ENCODE data around the gene ZFHX2. TPM values are rescaled to one million over a fixed set of nuclear protein-coding genes. Genes with fewer than 3 reads are reported as not detected.

ZFHX2 gene
- total RNA-seq, 2 experiments from 2014 or later: 0.97 to 1.3 TPM

GRCh38 chr14:23494223-23494622 lies 57.3 kb downstream of the ZFHX2 start:
- ChIA-PET POLR2A (no interaction called here), CTCF (no interaction called here)

DNA sequence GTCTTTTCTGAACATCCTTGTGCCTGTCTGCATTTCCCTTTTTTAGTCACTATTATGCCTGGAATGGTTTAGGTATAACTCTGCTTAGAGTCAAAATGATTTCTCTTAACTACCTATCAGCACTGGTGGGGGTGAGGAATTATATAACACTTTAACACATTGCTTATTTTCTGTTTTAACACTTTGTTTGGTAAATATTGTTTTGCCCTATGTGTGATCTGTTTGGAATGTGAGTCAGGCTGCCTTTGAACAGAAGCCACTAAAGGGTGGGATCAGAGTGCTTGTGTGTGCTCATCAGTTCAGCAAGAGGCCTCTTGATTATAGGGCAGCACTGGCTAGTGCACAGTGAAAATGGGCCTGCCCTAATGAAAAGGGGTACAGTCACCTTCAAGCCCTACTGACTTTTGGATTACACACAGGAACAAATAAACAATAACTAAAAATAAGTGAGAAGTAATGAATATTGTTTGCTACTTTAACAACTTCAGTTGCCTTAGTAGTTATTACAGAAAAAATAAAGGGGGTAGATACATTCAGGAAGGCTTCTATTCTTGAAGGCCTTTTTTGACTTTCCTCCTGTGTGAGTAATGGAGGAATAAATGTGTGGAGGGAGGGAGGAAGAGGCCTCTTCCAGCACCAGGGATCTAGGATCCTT lies 58.8 kb downstream of the ZFHX2 start:
- CTCF ChIA-PET: no interaction called here
- POLR2A ChIA-PET: interaction anchor here (0.6 kb wide), 1 partner anchor 25 kb away, joined by 7 read pairs; no protein-coding TSS in a partner anchor

GRCh38 chr14:23487216-23487615 lies 64.3 kb downstream of the ZFHX2 start:
- CTCF ChIA-PET: interaction anchor here (0.6 kb wide), 1 partner anchor 17 kb away, joined by 3 read pairs; no protein-coding TSS in a partner anchor
- POLR2A ChIA-PET: no interaction called here

DNA sequence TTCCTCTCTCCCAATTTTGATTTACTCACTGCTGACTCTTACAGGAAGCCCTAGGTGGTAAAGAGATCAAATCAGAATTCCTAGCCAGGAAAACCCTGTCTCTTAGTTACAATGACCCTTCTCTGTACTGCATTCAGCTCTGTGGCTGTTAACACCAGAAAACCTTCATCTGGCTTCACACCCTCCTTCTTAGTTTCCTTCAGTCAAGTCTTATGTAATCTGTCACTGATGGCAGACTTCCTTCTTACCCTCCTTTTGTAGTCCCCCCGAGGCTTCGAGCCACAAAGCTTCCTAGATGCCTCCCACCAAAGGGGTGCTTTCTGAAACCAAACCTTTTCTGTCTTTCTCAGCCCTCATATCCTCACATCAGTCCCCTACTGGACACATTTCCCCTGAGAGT lies 65.5 kb downstream of the ZFHX2 start:
- ChIA-PET CTCF (interaction anchor here (1.1 kb wide), 1 partner anchor 56 kb away, joined by 3 read pairs; no protein-coding TSS in a partner anchor), POLR2A (no interaction called here)

GRCh38 chr14:23485326-23485725 lies 66.2 kb downstream of the ZFHX2 start:
- ChIA-PET POLR2A (no interaction called here), CTCF (interaction anchor here (1.1 kb wide), 1 partner anchor 56 kb away, joined by 3 read pairs; no protein-coding TSS in a partner anchor)

DNA sequence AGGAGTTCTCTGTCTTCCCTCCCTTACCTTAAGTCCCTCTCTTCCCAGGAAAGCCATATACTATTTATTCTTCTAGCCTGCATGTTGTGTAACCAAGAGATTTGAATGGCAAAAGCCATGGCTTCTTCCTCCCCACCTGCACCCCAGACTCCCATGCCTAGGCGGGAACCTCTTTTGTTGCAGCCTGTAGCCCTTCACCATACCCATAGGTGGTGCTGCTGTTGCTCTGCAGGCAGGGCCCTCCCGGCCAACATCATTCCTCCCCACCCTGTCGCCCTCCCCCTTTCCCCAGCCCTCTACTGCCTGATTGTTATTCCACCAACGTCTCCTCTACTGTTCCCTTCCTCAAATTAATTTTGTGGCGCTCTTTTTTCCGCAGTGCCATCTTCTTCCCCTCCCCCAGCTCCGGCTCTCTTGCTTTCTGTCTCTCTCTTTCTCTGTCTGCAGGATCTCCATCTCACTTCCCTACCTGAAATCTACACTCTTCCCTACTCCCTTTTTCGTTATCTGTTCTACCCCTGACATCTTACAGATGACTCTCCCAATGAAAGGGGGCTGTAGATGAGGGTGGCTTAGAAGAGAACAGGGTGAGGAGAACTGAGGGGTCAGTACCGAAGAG lies 68.2 kb downstream of the ZFHX2 start:
- POLR2A ChIA-PET: no interaction called here
- CTCF ChIA-PET: interaction anchor here (1.1 to 1.4 kb wide), 2 partner anchors 77 to 78 kb away, joined by 4 read pairs; no protein-coding TSS in a partner anchor

DNA sequence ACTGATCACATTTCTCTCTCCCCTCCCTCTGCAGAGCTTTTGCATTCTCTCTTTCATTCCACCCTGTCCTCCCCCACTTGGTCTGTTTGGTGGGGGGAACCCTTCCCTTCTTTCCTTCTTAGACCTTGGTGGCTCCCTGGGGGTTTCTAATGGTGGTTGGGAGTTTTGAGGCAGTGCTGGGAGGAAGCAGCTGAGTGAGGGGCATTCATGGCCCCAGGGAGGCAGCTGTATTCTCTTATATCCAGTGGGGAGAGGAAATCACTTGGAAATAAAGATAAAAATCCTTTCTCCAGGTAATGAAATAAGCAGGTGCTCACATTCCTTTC lies 68.8 kb downstream of the ZFHX2 start:
- ChIA-PET CTCF (interaction anchor here (1.1 kb wide), 1 partner anchor 77 kb away, joined by 4 read pairs; no protein-coding TSS in a partner anchor), POLR2A (no interaction called here)

- ChIA-PET CTCF (interaction anchor here (1.1 kb wide), 1 partner anchor 78 kb away, joined by 4 read pairs; no protein-coding TSS in a partner anchor), POLR2A (no interaction called here)
These were observed 69.4 kb downstream of the ZFHX2 start for GRCh38 chr14:23481979-23482822.

GRCh38 chr14:23481362-23481970 lies 70.1 kb downstream of the ZFHX2 start:
- ChIA-PET CTCF (interaction anchor here (0.7 kb wide), 1 partner anchor 60 kb away, joined by 4 read pairs; no protein-coding TSS in a partner anchor), POLR2A (no interaction called here)

- ChIA-PET POLR2A (interaction anchor here (0.8 kb wide), 1 partner anchor 83 kb away, joined by 6 read pairs; no protein-coding TSS in a partner anchor), CTCF (interaction anchor here (0.6 to 3.2 kb wide), 15 partner anchors 12 to 331 kb away, joined by 3 to 25 read pairs (median 3); partner anchors contain the start of gene AP1G2)
These were observed 73.3 kb downstream of the ZFHX2 start for GRCh38 chr14:23478109-23478759.

DNA sequence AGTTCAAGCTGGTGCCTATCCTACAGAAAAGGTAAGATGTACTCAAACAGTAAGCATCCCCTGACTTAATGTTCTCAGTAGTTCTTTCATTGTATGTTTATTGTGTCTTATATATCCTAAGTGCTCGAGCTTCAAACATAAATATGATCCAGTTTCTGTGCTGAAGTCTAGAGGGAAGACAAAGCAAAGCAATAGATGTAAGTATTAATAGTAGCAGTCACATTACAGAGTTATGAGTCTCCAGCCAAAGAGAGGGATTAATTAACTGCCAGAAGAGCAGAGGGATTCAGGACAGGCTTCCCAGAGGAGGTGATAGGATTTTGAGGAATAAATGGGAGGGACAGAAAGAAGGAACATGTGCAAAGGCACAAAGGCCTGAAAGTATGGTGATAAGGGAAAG lies 80.6 kb downstream of the ZFHX2 start:
- ChIA-PET POLR2A (interaction anchor here (0.7 kb wide), 1 partner anchor 87 kb away, joined by 3 read pairs; no protein-coding TSS in a partner anchor), CTCF (no interaction called here)

Other genes starting within 250 kb of the ZFHX2 start
- 10 to 100 TPM; 16.2 to 18.8 TPM for gene PPP1R3E, start 248.9 kb downstream of the ZFHX2 start, total RNA-seq
- under 1 TPM; 0.69 to 0.99 TPM for gene BCL2L2, start 244.9 kb downstream of the ZFHX2 start, total RNA-seq
- gene PABPN1, start 230.3 kb downstream of the ZFHX2 start, total RNA-seq: 100 to 1,000 TPM; 294 to 299 TPM
- gene SLC22A17, start 198.9 kb downstream of the ZFHX2 start, total RNA-seq: 1 to 10 TPM; 2.0 to 2.1 TPM
- gene EFS, start 186.6 kb downstream of the ZFHX2 start, total RNA-seq: not detected
- not detected for gene IL25, start 179.0 kb downstream of the ZFHX2 start, total RNA-seq
- not detected for gene CMTM5, start 174.7 kb downstream of the ZFHX2 start, total RNA-seq
- gene MYH6, start 143.5 kb downstream of the ZFHX2 start, total RNA-seq: not detected
- gene MYH7, start 116.1 kb downstream of the ZFHX2 start, total RNA-seq: not detected
- 10 to 100 TPM; 71.0 to 74.1 TPM for gene NGDN, start 82.1 kb downstream of the ZFHX2 start, total RNA-seq
- 10 to 100 TPM; 11.3 to 13.1 TPM for gene THTPA, start 4.5 kb upstream of the ZFHX2 start, total RNA-seq
- gene AP1G2, start 16.0 kb upstream of the ZFHX2 start, total RNA-seq: 100 to 1,000 TPM; 135 to 136 TPM
- gene JPH4, start 27.0 kb upstream of the ZFHX2 start, total RNA-seq: under 1 TPM; 0.52 to 0.65 TPM
- 1 to 10 TPM; 3.0 to 3.5 TPM for gene DHRS2, start 84.6 kb upstream of the ZFHX2 start, total RNA-seq